K562 (cell line): ENCODE measurements around the gene PACRG. TPM values are rescaled to one million over a fixed set of nuclear protein-coding genes. Genes with fewer than 3 reads are reported as not detected.
"Not testable (repeated sequence)": the region's sequence is repeated elsewhere in the genome, so short reads cannot be mapped to it uniquely, and the experiment has no call there.

Experiments used
- ATAC-seq: fragments of 200-7000 bp; cut with Tn5 transposase; 3 replicates; pipeline ENCODE4 v1.9.1; 2020; ENCODE audit warnings: moderate library complexity
- BruUV-seq: library from RNA; stranded (reverse); fragments of 400-500 nt; replicated peaks from 2 replicates; lab custom pipeline; 2021; lab: Mats Ljungman, UMichigan
- CTCF ChIA-PET: fragments of 300-600 bp; formaldehyde crosslinking; extraction: SDS; loops from one replicate; lab custom pipeline; 2021; ENCODE audit warnings: low intra/inter-chr PET ratio; lab: Yijun Ruan, JAX
- POLR2A ChIA-PET: fragments of 300-600, 350-650 bp; sonication (Branson Sonifier 250); formaldehyde crosslinking; extraction: SDS; loops from one replicate; lab custom pipeline; 2021; ENCODE audit warnings: antibody characterized with exemption, inconsistent platforms; lab: Yijun Ruan, JAX
- DNase-seq, 4 experiments: peaks; one replicate each; pipeline versions ENCODE4 v3.0.0 to v3.0.0-alpha.2; 2011 to 2018; ENCODE audit warnings: low spot score in 3 of 4, mixed read lengths in 3 of 4; ENCODE audit errors: extremely low read depth in 1 of 4
- FAIRE-seq: peaks from 2 replicates; lab custom pipeline; 2011; peaks lifted over from hg19 to GRCh38; lab: Jason Lieb, UNC
- H2AFZ ChIP-seq: 2 replicates; pipeline ENCODE4 v1.6.0; 2011; ENCODE audit warnings: low read depth, low read length, control low read depth, inconsistent platforms
- H3K27ac ChIP-seq: fragments of 200-600 bp; 3 replicates; pipeline ENCODE4 v1.8.0; 2011; ENCODE audit warnings: low read depth, mild to moderate bottlenecking, control low read depth, inconsistent platforms, low read length, moderate library complexity, mixed read lengths; ENCODE audit errors: extremely low read depth
- H3K27me3 ChIP-seq, 2 experiments: fragments of 300-600 bp in 1 of 2; 2 replicates in 1 of 2; 3 replicates in 1 of 2; pipeline versions ENCODE4 v1.6.0 to v1.8.0; 2011; ENCODE audit warnings: inconsistent platforms in 2 of 2, low read length in 2 of 2, mild to moderate bottlenecking in 1 of 2, mixed read lengths in 1 of 2, moderate library complexity in 1 of 2; ENCODE audit not compliant: control insufficient read depth in 2 of 2, insufficient read depth in 2 of 2
- H3K36me3 ChIP-seq: fragments of 300-600 bp; 3 replicates; pipeline ENCODE4 v1.8.0; 2011; ENCODE audit warnings: mild to moderate bottlenecking, low read length, inconsistent platforms; ENCODE audit not compliant: control insufficient read depth, insufficient read depth
- H3K4me1 ChIP-seq, 2 experiments: fragments of 200-600 bp in 1 of 2; replicated peaks in 1 of 2; 2 replicates in 1 of 2; 3 replicates in 1 of 2; pipeline versions ENCODE4 v1.5.1 to v1.8.0; 2011; ENCODE audit warnings: inconsistent platforms in 2 of 2, low read length in 2 of 2, mild to moderate bottlenecking in 1 of 2, mixed read lengths in 1 of 2, moderate library complexity in 1 of 2; ENCODE audit not compliant: control insufficient read depth in 2 of 2, insufficient read depth in 2 of 2
- H3K4me2 ChIP-seq: 2 replicates; pipeline ENCODE4 v1.6.1; 2011; ENCODE audit warnings: low read length, control low read depth, inconsistent platforms, mixed read lengths; ENCODE audit not compliant: insufficient read depth
- H3K4me3 ChIP-seq: fragments of 200-600 bp; sonication (generic), shearing (Covaris generic); 2 replicates; pipeline ENCODE4 v1.5.1; 2016; ENCODE audit warnings: control low read depth, inconsistent platforms
- H3K79me2 ChIP-seq: fragments of 200-600 bp; 3 replicates; pipeline ENCODE4 v1.8.0; 2011; ENCODE audit warnings: low read length, inconsistent platforms; ENCODE audit not compliant: control insufficient read depth, insufficient read depth
- H3K9ac ChIP-seq, 2 experiments: 2 replicates each; pipeline versions ENCODE4 v1.6.0 to v1.6.1; 2011; ENCODE audit warnings: low read depth in 2 of 2, low read length in 2 of 2, control low read depth in 1 of 2, inconsistent platforms in 1 of 2, mild to moderate bottlenecking in 1 of 2, mixed read lengths in 1 of 2; ENCODE audit not compliant: insufficient read depth in 1 of 2
- H3K9me1 ChIP-seq: one replicate; pipeline ENCODE4 v1.6.0; 2011; ENCODE audit warnings: inconsistent platforms, mild to moderate bottlenecking, low read length, moderate library complexity; ENCODE audit not compliant: control insufficient read depth, insufficient read depth
- H3K9me3 ChIP-seq: replicated peaks from 2 replicates; pipeline ENCODE4 v1.5.1; 2011; ENCODE audit warnings: low read depth, low read length, inconsistent platforms; ENCODE audit not compliant: control insufficient read depth, insufficient read depth
- H4K20me1 ChIP-seq: replicated peaks from 2 replicates; pipeline ENCODE4 v1.6.1; 2011; ENCODE audit warnings: low read length, inconsistent platforms, mixed read lengths; ENCODE audit not compliant: control insufficient read depth, insufficient read depth
- CREB3 ChIP-seq: fragments of 450-650 bp; conservative IDR thresholded peaks from 2 replicates; pipeline ENCODE4 v1.6.1; 2016; ENCODE audit warnings: missing genetic modification characterization, low read depth, mild to moderate bottlenecking, missing compliant biosample characterization, moderate library complexity
- PCBP1 ChIP-seq: fragments of 200-400 bp; formaldehyde crosslinking; IDR thresholded peaks from 2 replicates; pipeline ENCODE4 v1.6.1; 2018; ENCODE audit warnings: mild to moderate bottlenecking, low read depth, low read length; ENCODE audit not compliant: poor library complexity, severe bottlenecking
- POLR2G ChIP-seq: fragments of 200-400 bp; formaldehyde crosslinking; IDR thresholded peaks from 2 replicates; pipeline ENCODE4 v1.6.1; 2017; ENCODE audit warnings: low read depth, mild to moderate bottlenecking, antibody characterized with exemption, low read length, moderate library complexity
- TAF7 ChIP-seq: fragments of 450-650 bp; IDR thresholded peaks from 2 replicates; pipeline ENCODE4 v1.6.1; 2016; ENCODE audit warnings: missing genetic modification characterization, missing compliant biosample characterization
- TCF3 ChIP-seq: sonication (generic); formaldehyde crosslinking; IDR thresholded peaks from 2 replicates; pipeline ENCODE4 v1.4.0; 2020; ENCODE audit warnings: mild to moderate bottlenecking, missing genetic modification reagents
- ZBTB7A ChIP-seq: IDR thresholded peaks from 2 replicates; pipeline ENCODE4 v1.6.1; 2011; ENCODE audit warnings: low read depth, mild to moderate bottlenecking, low read length, moderate library complexity, borderline replicate concordance; ENCODE audit not compliant: control insufficient read depth
- ZKSCAN8 ChIP-seq: fragments of 200-800 bp; sonication (Bioruptor generic); IDR thresholded peaks from 2 replicates; pipeline ENCODE4 v1.6.1; 2016; ENCODE audit warnings: missing genetic modification characterization, missing compliant biosample characterization
- ZNF76 ChIP-seq: fragments of 250-450 bp; sonication (Bioruptor Pico); IDR thresholded peaks from 2 replicates; pipeline ENCODE4 v1.4.0; 2020; ENCODE audit warnings: mild to moderate bottlenecking, moderate library complexity, borderline replicate concordance
- WGBS: fragments of 100-300 bp; shearing (Covaris generic); methylation state at CpG from one replicate; pipeline ENCODE4 v1.1.6; 2016; ENCODE audit warnings: low coverage, mixed read lengths; ENCODE audit not compliant: insufficient coverage; ENCODE audit errors: missing lambda C conversion rate; 5-methylcytosine and 5-hydroxymethylcytosine counted together
- in situ Hi-C: fragments of 300-500 bp; cut with MboI; formaldehyde crosslinking; loops from 4 replicates; pipeline ENCODE4 v1.15.0; 2018; ENCODE audit warnings: inconsistent platforms, mixed read lengths
- intact Hi-C: fragments of 100-400 bp; cut with micrococcal nuclease; formaldehyde crosslinking; loops from 2 replicates; pipeline ENCODE4 v1.14.2; 2022
- polyA plus RNA-seq, 8 experiments: library from polyadenylated mRNA; depleted of rRNA in 4 of 8; stranded (reverse) in 5 of 8; unstranded in 3 of 8; fragments of >200 nt; fragmentation: Nextera tagmentation in 2 of 8; fragmentation: Illumina TruSeq in 1 of 8; extraction: Ambion mirVana in 2 of 8; extraction: Trizol in 1 of 8; gene quantifications; 2 replicates each; pipeline versions ENCODE4 v1.2.1 to v1.2.3, GENCODE V29; 2011 to 2014; ENCODE audit warnings: inconsistent platforms in 1 of 8, missing spikeins in 1 of 8
- total RNA-seq, 7 experiments: library from RNA; depleted of rRNA in 6 of 7; stranded (reverse); fragments of >200 nt in 6 of 7; fragmentation: Illumina TruSeq in 2 of 7; extraction: Trizol in 2 of 7; gene quantifications; 2 replicates each; pipeline versions ENCODE4 v1.2.1 to v1.2.3, GENCODE V29; 2011 to 2021; ENCODE audit warnings: low replicate concordance in 1 of 7

Gene PACRG
- total and polyA plus RNA-seq, 9 of the 15 experiments (the other 6 are each of a cell fraction or from before 2014, with no cell fraction given), result 0.04 TPM; not detected in 8

DNA sequence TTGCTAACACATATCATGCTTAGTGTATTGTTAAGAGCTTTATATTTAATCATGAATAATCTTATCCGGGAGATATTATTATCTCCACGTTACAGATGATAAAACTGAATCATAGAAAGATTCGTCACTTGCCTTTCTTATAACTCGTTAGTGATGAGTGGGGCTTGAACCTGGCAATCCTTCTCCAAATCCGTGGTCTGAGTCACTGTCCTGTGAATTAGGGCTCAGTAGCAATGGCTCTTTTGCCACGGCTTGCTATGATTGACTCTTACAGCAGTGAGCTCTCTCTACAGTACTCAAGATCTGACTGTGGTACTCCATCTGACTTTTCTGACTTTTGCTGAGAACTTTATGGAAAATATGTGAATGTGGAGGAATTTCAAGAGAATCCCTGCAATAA lies 246.9 kb downstream of the PACRG start (continued):
- no peak for TF ChIP-seq TCF3 (CRISPR knock-in tag)

DNA sequence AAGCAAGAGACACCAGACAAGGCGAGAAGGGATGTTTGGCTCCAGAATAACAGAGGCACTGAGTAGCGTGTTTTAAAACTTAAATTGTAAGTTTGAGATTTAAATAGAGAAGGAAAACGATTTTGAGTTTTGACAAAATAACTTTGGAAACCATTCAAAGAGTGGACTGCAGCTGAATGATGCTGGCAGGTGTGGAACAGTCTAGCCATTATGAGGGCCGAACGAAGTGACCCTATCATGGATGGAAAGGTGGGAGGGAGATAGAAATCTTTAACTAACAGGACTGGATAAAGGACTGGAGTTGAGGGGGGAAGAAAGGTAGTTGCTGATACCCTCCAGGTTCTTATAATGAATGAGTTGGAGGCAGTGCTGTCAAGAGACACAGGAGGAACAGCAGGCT lies 248.4 kb downstream of the PACRG start:
- Histone ChIP-seq H3K4me3 (no peak overlapping the region), H3K79me2 (no peaks in the 10 kb centered on the region), H2AFZ (no peak overlapping the region), H3K9ac (no peak overlapping the region), H3K4me2 (no peak overlapping the region), H3K9me1 (no peaks in the 10 kb centered on the region), H3K27me3 (no peaks in the 10 kb centered on the region), H3K4me1 (no peaks in the 10 kb centered on the region), H4K20me1 (no peaks in the 10 kb centered on the region), H3K9me3 (no peaks in the 10 kb centered on the region; the same call in 1 of the 2 replicates), H3K27ac (no peak overlapping the region), H3K36me3 (no peaks in the 10 kb centered on the region)
- 5% methylated on average over 5 of the region's 5 CpGs for WGBS
- POLR2A ChIA-PET, result no interaction called here
- BruUV-seq, result no TSS peak
- TF ChIP-seq ZKSCAN8 (CRISPR knock-in tag) (no peak), PCBP1 (no peak), ZNF76 (CRISPR knock-in tag) (no peak), POLR2G (no peak), ZBTB7A (no peak), CREB3 (tag) (no peak), TAF7 (tag) (no peak)
- DNase-seq, result no peak
- intact Hi-C loops (no loop called here), in situ Hi-C loops (no loop called here)
- FAIRE-seq, result no peak
- CTCF ChIA-PET, result no interaction called here
- no peak for ATAC-seq

DNA sequence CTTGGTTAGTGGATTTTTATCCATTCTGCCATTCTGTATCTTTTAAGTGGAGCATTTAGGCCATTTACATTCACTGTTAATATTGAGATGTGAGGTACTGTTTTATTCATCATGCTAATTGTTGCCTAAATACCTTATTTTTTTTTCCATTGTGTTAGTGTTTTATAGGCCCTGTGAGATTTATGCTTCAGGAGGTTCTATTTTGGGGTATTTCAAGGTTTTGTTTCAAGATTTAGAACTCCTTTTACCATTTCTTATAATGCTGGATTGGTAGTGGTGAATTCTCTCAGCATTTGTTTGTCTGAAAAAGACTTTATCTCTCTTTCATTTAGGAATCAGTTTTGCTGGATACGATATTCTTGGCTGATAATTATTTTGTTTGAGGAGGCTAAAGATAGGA lies 255.5 kb downstream of the PACRG start:
- FAIRE-seq, intact Hi-C loops: not testable (repeated sequence)

More for the DNA sequence above, 255.5 kb downstream of the PACRG start:
- H3K27ac ChIP-seq, H4K20me1 ChIP-seq, H2AFZ ChIP-seq, H3K36me3 ChIP-seq, H3K9ac ChIP-seq, DNase-seq, ATAC-seq, H3K9me3 ChIP-seq, BruUV-seq, in situ Hi-C loops, POLR2A ChIA-PET, H3K4me3 ChIP-seq, H3K4me1 ChIP-seq, H3K27me3 ChIP-seq, CTCF ChIA-PET, H3K4me2 ChIP-seq, H3K9me1 ChIP-seq, H3K79me2 ChIP-seq: not testable (repeated sequence)
- WGBS, result 0% methylated on average over 1 of the region's 1 CpG
